Hepatic stellate cell (primary cell): ENCODE results near the gene ATP6V0D1.
A peak's percentile ranks its signal among the peaks of the same experiment; 100 is the strongest.
"Not testable (repeated sequence)": the region's sequence is repeated elsewhere in the genome, so short reads cannot be mapped to it uniquely, and the experiment has no call there.

Experiments
- DNase-seq: peaks from one replicate; pipeline ENCODE4 v3.0.0; 2011; ENCODE audit warnings: low spot score

ATP6V0D1 gene

GRCh38 chr16:67428146-67428731, 52.7 kb downstream of the ATP6V0D1 start:
- peak; percentile 81 for DNase-seq

DNA sequence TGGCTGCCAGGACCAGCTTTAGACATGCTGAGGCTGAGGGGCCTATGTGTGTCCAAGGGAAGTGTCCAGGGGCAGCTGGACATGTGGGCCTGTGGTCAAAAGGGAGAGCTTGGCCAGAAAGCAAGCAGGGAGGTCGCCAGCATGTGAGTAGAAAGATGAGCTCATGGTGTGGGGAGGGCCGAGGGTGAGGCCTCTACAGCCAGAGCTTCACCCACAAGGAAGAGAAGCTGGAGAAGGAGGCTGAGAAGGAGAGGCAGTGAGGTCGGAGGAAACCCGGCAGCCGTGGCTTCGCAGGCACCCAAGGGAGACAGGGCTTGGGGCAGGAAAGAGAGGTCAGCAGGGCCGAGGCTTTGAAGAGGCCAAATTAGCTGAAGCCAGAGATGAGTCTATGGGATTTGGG, 54.0 kb downstream of the ATP6V0D1 start:
- DNase-seq = no peak

DNA sequence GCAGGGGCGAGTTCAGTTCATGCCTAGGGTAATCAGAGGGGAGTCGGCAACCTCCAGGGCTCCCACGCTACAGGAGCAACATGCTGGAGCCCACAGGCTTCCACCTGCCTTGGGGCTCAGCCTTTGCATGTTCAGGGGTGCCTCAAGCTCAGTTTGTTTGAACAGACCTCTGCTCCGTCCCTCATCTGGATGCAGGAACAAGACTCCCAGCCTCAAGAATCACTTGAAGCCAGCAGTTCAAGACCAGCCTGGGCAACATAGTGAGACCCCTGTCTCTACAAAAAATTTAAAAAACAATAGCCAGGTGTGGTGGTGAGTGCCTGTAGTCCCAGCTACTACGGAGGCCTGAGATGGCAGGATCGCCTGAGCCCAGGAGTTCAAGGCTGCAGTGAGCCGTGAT, 54.9 kb downstream of the ATP6V0D1 start:
- DNase-seq = no peak

DNA sequence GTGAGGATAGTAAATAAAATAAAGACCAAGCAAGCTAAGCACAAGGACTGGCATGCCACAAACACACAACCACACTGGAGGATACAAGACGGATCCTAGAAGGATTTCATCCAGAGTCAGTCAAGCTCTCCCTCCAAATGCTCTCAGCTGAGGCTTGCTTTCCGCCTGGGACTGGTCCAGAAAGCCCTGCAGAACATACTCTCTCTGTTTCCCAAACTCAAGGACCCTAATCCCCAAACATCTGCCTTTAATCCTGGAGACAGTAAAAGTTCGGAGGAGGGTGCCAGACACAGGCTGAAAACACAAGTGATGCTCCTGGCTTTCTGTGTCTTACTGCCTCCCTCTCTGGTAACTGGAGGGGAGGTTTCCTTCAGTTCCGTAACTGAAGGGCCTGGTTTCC, 55.4 kb downstream of the ATP6V0D1 start:
- no peak for DNase-seq

DNA sequence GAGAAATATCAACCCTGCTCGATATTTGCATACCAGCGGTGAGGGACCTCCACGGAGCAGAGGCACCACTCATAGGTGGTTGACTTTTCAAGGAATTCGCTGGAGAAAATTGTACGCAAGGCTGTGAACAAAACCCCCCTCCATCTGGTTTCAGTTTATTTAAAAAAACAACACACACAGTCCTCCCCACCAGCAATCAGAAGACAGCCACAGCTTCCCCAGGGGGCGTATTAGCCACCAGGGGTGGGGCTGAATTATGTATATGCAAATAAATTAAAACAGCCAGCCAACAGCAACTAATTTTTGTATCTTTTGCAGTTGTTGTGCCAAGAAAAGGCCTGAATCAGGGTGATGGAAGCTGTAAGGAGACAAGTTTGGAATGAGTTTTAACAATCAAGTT, 55.9 kb downstream of the ATP6V0D1 start:
- no peak for DNase-seq

- DNase-seq = no peak
Observed at GRCh38 chr16:67424261-67424615, 56.7 kb downstream of the ATP6V0D1 start.

DNA sequence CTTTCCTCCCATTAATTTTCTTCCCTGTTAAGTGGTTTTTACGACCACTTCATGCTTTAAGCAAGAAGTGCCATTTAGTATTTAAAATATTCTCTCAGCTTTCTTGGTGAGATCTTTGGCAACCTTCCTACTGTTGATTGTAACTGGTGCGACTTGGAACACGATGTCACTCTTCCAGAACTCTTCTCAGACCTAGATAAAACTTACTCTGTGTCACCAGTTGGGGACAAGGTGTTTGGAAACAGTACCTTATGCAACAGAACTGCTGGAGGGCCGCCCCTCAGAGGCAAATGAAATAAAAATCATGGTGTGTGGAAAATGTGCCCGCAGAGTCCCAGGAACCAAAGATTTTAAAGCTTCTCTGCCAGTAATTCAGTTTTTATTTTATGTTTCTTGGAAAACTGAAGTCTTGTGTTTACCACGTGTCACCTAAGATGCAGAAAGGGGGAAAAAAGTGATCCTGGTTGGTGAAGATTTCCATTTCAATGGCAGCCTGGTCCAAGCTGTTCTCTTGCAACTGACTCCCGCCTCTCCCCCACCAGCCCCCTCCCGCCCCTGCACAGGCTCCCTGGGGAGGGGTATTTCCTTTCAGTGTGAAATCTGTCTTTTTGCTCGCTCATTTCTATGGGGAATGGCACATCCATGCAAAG, 57.2 kb downstream of the ATP6V0D1 start:
- DNase-seq = no peak

DNA sequence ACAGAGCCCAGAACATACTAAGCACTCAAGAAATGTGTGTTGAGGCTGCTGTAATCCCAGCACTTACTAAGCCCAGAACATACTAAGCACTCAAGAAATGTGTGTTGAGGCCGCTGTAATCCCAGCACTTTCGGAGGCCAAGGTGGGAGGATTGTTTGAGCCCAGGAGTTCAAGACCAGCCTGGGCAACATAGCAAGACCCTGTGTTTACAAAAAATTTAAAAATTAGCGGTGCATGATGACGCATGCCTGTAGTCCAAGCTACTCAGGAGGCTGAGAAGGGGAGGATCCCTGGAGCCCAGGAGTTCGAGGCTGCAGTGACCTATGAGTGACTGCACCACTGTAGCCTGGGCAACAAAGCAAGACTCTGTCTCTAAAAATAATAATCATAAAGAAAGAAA, 57.9 kb downstream of the ATP6V0D1 start:
- no peak for DNase-seq

GRCh38 chr16:67421030-67421429, 59.9 kb downstream of the ATP6V0D1 start:
- no peak for DNase-seq

GRCh38 chr16:67419931-67420330, 61.0 kb downstream of the ATP6V0D1 start:
- DNase-seq = no peak

DNA sequence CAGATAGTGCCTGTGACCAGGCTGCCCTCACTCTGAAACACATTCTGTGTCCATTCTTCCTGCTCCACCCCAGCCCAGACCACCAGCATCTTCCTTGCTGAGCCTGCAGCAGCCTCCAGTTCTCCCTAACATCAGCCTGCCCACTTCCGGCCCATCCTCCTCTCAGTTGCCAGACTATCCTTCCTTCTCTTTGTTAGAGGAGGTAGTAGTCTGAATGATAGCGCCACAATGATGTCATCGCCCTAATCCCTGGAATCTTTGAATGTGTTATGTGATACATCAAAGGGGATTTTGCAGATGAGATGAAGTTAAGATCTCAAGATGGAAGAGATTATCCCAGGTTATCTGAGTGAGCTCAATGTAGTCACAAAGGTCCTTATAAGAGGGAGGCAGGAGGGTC, 61.5 kb downstream of the ATP6V0D1 start:
- no peak for DNase-seq

DNA sequence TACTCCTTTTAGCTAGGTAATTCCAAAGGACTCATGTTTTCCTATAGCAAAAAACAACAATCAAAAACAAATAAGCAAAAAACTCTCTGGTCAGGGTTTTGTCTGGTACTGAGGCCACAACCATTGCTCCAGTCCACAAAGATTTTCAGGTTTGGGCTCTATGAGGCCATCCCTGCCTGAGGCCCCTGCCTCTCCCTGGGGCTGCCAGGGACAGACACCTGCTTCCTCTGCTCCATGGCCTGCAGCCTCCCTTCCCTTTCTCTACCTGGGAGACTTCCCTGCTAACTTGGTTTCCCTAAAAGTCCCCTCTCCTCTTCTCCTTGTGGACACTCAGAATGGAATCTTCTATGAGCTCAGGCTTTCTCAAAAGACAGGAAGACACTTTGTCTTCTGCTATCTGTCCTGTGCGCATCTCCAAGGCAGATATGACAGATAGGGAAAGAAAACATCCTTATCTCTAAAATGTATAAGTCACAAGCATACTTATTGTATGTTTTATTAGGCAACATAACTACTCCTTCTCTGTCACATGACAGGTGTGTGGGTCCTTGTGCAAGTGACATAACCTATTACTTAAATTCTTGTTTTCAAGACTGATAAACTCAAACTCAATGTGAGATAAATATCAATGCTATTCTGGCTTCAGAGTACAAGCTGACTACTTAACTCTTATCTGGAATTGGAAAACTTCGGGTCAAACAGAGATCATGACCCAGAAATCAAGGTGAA, 63.5 kb downstream of the ATP6V0D1 start:
- no peak for DNase-seq

DNA sequence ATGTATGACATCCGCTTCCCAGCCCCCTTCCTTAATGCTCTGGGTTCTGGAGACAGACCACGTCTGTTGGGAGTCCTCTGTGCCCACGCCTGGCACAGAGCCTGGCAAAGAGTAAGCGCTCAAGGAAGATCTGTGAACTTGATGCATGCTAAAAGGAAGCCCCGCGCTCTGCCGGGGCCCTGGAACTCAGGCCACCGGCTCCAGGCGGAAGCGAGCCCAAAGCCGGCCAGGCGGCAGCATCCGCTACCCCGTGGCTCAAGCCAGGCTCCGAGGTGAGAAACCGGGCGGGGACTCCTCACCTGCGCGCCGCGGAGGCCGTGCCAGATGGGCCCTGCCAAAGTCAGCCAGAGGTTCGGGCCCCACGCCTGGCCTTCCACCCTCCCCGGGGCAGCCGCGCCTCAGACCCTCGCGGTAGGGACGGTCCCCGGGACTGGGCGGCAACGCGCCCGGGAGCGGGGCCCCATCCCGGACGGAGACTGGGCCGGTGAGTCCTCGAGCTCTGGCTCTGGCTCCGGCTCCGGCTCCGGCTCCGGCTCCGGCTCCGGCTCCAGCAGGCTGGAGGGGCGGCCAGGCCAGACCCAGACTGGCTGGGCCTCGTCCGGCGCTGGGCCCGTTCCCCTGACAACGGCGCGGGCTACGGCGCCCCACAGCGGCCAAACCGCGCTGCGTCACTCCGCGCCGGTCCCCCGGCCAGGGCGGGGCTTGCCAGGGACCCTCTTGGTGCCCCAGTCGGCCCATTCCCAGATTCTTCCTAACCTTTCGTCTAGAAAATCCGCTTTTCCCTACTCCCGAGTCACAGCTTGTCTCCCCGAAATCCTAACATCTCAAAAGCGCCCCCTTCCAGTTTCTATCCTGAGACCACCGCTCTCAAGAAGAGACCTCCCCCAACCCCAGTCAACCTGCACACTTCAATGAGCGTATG, 64.8 kb downstream of the ATP6V0D1 start, which contains the start of gene ZDHHC1:
Gene ZDHHC1 (minus strand): TSS at position 606 of the 922 bp plus-strand sequence. CDS start 8,702 bp downstream, outside the sequence.
- peak; percentile 86 for DNase-seq

- DNase-seq = not testable (repeated sequence)
Observed at GRCh38 chr16:67415421-67415820, 65.5 kb downstream of the ATP6V0D1 start.

DNA sequence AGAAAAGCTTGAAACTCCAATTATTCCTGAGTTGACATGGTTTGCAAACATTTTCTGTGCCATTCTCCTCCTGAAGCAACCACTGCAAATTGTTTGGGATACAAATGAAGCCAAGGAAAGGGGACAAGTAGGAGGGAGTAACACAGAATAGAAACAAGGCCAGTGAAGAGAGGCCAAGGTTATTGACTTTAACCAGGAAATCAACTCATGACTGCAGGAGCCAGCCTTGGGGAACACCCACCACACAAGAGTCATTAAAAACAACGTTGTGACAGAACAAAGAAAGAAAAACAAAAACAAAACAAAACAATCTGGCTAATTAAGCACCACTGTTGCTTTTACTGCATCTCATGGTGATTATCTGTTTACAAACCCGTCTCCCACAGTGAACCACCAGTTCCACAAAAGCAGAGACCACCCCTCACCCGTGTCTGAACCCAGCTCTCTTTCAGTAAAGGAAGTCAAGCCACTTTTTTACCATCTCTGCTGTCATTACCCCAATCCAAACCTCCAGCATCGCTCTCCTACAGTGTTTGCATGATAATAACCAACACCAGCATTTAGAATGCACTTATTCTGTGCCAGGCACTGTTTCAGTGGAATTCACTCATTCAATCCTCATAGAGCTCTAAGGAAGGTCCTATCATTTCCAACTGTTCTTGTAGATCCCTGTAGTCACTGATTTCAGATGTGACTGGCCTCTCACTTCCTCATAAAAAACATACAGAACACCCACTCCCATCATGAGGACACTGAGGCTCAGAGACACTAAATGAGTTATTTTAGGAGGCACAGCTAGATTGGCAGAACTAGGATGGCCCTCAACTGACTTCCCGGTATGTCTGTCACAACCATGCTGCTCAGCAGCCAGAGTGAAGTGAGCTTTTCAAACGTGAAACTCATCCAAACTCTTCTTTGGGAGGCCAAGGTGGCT, 66.7 kb downstream of the ATP6V0D1 start:
- DNase-seq = no peak

GRCh38 chr16:67412294-67412693, 68.7 kb downstream of the ATP6V0D1 start:
- DNase-seq = no peak

DNA sequence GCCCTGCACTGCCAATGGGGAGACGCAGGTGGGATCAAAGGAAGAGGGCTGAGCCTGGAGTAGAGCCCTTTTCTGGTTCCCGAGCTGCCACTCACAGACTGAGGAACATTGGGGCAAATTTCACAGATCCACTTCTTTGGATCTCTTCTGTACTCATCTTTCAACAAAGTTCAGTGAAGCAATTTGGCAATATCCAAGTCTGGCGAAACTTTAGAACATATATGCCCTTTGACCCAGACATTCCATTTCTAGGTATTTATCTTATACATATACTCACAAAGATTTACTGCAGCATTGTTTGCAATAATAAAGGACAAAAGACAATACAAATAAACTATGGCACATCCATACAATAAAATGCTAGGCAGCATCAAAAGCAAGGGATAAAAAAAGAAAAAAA, 69.6 kb downstream of the ATP6V0D1 start:
- DNase-seq = no peak

DNA sequence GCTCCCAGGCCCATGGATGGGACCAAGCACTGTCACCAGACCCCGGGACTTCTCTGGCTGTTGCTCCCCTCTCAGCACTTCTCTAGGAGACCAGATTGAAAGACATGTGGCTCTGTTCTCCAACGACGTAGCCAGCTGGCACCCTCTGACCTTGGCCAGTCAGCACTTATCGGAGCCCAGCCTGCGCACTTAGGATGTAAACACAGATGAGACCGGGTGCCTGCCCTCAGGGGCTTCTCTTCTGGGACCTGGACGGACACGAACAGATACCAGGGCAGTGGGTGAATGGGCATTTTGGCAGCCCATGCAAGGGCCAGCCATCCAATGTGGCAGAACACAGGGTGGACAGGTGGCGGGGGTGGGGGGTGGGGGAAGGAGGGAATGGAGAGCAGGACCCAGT, 71.3 kb downstream of the ATP6V0D1 start:
- no peak for DNase-seq

DNA sequence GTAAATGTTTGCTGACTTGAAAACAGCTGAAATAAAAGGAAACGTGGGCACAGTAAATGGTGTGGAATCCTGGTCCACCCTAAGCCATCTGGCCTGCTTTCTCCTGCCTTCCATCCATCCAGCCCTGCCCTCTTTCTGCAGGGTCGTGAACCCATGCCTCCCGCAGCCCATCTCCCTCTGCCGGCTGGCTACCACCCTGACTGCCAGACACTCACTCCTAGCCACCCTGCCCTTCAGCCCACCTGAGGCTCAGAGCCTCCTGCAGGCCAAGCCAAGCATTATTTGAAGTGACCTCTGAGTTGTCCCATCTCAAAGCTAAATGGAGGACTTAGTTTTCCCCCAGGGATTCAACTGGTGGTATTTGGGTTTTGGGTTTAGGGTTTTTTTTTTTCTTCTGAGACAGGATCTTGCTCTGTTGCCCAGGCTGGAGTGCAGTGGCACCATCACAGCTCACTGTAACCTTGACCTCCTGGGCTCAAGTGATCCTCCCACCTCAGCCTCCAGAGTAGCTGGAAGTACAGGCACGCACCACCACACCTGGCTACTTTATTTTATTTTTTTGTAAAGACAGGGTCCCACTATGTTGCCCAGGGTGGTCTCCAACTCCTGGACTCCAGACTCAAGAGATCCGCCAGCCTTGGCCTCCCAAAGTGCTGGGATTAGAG, 73.0 kb downstream of the ATP6V0D1 start:
- DNase-seq = no peak

GRCh38 chr16:67407176-67407787, 73.7 kb downstream of the ATP6V0D1 start:
- DNase-seq = no peak
